NCI-H345 treated with DMSO at 0.1 percent for 48 hours (cell line): ENCODE data around the gene MESP1.

Experiments
- DNase-seq: peaks from one replicate; lab custom pipeline; 2025; ENCODE audit not compliant: unreplicated experiment; lab: John Stamatoyannopoulos, UW

The MESP1 gene

GRCh38 chr15:89760303-89761008, 9.4 kb upstream of the MESP1 start:
- DNase-seq: no peak

GRCh38 chr15:89759835-89760234, 8.8 kb upstream of the MESP1 start:
- DNase-seq: no peak

GRCh38 chr15:89758981-89759380, 7.9 kb upstream of the MESP1 start:
- no peak for DNase-seq

GRCh38 chr15:89758283-89758682, 7.2 kb upstream of the MESP1 start:
- DNase-seq: no peak

GRCh38 chr15:89756897-89757296, 5.8 kb upstream of the MESP1 start:
- DNase-seq: no peak

- no peak for DNase-seq
These were observed 4.7 kb upstream of the MESP1 start for GRCh38 chr15:89755701-89756100.

GRCh38 chr15:89754361-89755154, 3.5 kb upstream of the MESP1 start:
- DNase-seq: no peak

GRCh38 chr15:89753855-89754254, 2.8 kb upstream of the MESP1 start:
- no peak for DNase-seq

- DNase-seq: no peak
These were observed 699 bp upstream of the MESP1 start for GRCh38 chr15:89751748-89752147.

GRCh38 chr15:89749951-89750559, 994 bp downstream of the MESP1 start:
- DNase-seq: no peak

GRCh38 chr15:89749526-89749925, 1.5 kb downstream of the MESP1 start:
- DNase-seq: no peak

- no peak for DNase-seq
These were observed 2.0 kb downstream of the MESP1 start for GRCh38 chr15:89749054-89749453.

GRCh38 chr15:89747708-89748682, 3.1 kb downstream of the MESP1 start:
- DNase-seq: no peak

- DNase-seq: no peak
These were observed 4.7 kb downstream of the MESP1 start for GRCh38 chr15:89746386-89746780.

- no peak for DNase-seq
These were observed 5.3 kb downstream of the MESP1 start for GRCh38 chr15:89745768-89746167.

- DNase-seq: no peak
These were observed 5.9 kb downstream of the MESP1 start for GRCh38 chr15:89745131-89745530.

- no peak for DNase-seq
These were observed 7.5 kb downstream of the MESP1 start for GRCh38 chr15:89743594-89743993.

- DNase-seq: no peak
These were observed 8.0 kb downstream of the MESP1 start for GRCh38 chr15:89743011-89743410.

GRCh38 chr15:89740137-89740536, 10.9 kb downstream of the MESP1 start:
- DNase-seq: peak; percentile 37

- no peak for DNase-seq
These were observed 15.3 kb downstream of the MESP1 start for GRCh38 chr15:89735773-89736172.
